Measurements from ENCODE around the gene IGIP.

GRCh38 chr5:140162275-140162674 is 36.5 kb downstream of the IGIP start:
- TF ChIP-seq CTCF (IDR thresholded peaks at IDR 0.05 in 4 of 5, conservative IDR thresholded peaks at IDR 0.05 in 1 of 5) = no peak
- no peak for TF ChIP-seq POLR2A (IDR thresholded peaks at IDR 0.05)
